Measurements from ENCODE around the gene NUP210L. TPM values are rescaled to one million over a fixed set of nuclear protein-coding genes. Genes with fewer than 3 reads are reported as not detected.

NUP210L gene
- total RNA-seq, 1 donor from 2014 or later: not detected

DNA sequence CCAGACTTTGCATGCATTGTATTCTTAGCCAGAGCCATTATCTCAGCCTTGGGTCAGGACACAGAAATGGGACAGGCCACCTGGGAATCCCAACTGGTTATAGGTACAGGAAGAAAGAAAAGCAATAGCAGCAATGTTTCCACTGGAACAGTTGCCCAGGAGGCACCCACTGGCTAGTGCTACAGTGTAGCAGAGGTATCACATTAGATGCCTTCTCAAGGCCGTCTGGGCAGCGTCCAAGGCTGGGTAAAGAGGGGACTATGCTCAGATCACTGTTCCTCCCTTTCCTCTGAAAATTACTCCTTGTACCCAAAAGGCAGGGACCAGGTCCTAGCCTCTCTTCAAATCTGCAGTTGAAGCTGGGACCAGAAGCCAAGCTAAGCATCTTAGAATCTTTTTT is 184.5 kb downstream of the NUP210L start:
- TF ChIP-seq CTCF (IDR thresholded peaks at IDR 0.05): no peak
- Histone ChIP-seq H3K4me1 (peaks cover 0 to 12% of the 10 kb centered on the region in 2 donors), H3K4me3 (no peak overlapping the region), H3K27me3 (no peaks in the 10 kb centered on the region), H3K9me3 (no peaks in the 10 kb centered on the region), H3K36me3 (peaks cover 18 to 25% of the 10 kb centered on the region in 2 donors), H3K27ac (no peak overlapping the region)
- DNase-seq (ENCODE audit: low spot score in 2 of 2): no peak
- intact Hi-C loops (cut with DNase I): no loop called here

DNA sequence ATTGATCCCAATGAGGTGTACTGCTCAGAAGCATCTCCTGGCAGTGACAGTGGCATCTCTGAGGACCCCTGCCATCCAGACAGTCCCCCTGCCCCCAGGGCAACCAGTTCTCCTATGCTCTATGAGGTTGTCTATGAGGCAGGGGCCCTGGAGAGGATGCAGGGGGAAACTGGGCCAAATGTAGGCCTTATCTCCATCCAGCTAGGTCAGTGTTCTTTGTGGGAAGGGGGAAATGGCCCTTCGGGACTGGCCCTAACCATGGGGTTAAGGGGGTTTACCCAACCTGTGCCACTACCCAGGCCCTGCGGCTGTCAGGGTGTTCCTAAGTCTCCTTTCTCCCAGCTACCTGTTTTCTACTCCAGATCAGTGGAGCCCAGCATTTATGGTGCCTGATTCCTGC is 185.9 kb downstream of the NUP210L start:
- Histone ChIP-seq H3K4me3 (peak overlapping the region in 1 of 2 donors; percentile 69), H3K4me1 (peaks cover 6 to 14% of the 10 kb centered on the region in 2 donors), H3K27me3 (no peaks in the 10 kb centered on the region), H3K36me3 (peaks cover 4 to 12% of the 10 kb centered on the region in 2 donors), H3K27ac (no peak overlapping the region), H3K9me3 (no peaks in the 10 kb centered on the region)
- no peak for DNase-seq (ENCODE audit: low spot score in 2 of 2)
- TF ChIP-seq CTCF (IDR thresholded peaks at IDR 0.05): no peak
- intact Hi-C loops (cut with DNase I): no loop called here

DNA sequence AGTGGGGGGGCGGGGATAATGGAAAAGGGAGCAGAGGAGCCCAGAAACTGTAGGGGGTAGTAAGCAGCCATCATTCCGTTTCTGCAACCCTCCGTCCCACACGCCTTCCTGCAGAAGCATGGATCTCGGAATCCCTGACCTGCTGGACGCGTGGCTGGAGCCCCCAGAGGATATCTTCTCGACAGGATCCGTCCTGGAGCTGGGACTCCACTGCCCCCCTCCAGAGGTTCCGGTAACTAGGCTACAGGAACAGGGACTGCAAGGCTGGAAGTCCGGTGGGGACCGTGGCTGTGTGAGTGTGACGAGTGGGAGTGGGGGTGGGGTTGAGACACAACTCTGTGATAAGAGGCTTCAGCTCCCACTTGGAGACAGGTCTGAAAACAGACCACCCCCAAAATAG is 186.5 kb downstream of the NUP210L start:
- no peak for DNase-seq (ENCODE audit: low spot score in 2 of 2)
- TF ChIP-seq CTCF (IDR thresholded peaks at IDR 0.05): no peak
- Histone ChIP-seq H3K4me1 (peaks cover 7 to 14% of the 10 kb centered on the region in 2 donors), H3K27ac (no peak overlapping the region), H3K36me3 (peaks cover 0 to 6% of the 10 kb centered on the region in 2 donors), H3K4me3 (peak overlapping the region; percentile 62 to 69), H3K27me3 (no peaks in the 10 kb centered on the region), H3K9me3 (no peaks in the 10 kb centered on the region)
- intact Hi-C loops (cut with DNase I): no loop called here

GRCh38 chr1:153968000-153968363 is 186.9 kb downstream of the NUP210L start:
- TF ChIP-seq CTCF (IDR thresholded peaks at IDR 0.05): no peak
- DNase-seq (ENCODE audit: low spot score in 2 of 2): no peak
- Histone ChIP-seq H3K27me3 (no peaks in the 10 kb centered on the region), H3K36me3 (peaks cover 0 to 6% of the 10 kb centered on the region in 2 donors), H3K4me1 (peaks cover 7 to 14% of the 10 kb centered on the region in 2 donors), H3K4me3 (peak overlapping the region; percentile 62 to 69), H3K27ac (peak overlapping the region; percentile 80 to 85), H3K9me3 (no peaks in the 10 kb centered on the region)
- intact Hi-C loops (cut with DNase I): loop anchor here (1.0 kb wide), 3 partner anchors 9 to 22 kb away; partner anchors contain the start of genes DENND4B, JTB and RAB13

DNA sequence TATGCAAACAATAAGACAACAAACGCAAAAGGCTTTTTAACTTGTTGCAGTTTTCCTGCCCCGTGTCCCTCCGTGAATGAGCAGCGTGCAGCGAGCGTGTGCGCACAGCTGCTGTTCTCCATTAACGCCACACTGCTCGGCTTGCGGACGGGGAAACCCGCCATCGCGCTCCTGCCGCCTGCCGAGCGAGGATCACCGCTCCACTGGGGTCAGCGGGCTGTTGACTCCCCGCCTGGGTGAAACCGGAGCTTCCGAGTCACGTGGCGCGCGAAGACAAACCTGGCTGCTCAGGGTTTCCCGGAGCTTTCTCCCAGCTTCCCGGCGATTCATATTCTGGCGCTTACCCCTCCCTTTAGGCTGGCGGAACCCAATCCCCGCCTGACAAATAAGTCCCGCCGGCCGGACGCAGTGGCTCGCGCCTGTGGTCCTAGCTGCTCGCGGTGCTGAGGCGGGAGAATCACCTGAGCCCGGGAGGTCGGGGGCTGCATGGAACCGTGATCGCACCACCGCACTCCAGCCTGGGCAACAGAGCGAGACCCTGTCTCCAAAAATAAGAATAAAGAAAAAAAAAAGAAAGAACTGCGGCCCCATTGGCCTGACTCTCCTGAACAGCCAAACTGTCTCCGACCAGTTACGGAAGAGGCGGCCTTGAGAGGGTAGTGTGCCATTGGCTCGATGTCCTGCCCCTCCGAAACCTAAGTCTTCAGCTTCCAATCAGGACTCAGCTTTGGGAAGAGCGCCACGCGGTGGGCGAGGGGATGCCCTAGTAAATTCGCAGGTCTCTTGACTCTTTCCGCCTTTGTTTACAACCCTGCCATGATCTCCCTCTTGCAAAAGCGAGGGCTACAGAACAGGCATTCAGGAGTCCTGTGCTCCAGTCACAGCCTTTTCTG is 187.5 kb downstream of the NUP210L start, which contains the start of gene CREB3L4:
Gene CREB3L4, plus strand, starts transcription at position 796 of the 893 bp plus-strand sequence. CDS start 624 bp downstream, outside the sequence.
- Histone ChIP-seq H3K27ac (peak within 1 kb of the TSS; percentile 80 to 85), H3K4me3 (peak within 1 kb of the TSS; percentile 62 to 69), H3K9me3 (no peaks in the 10 kb centered on the region), H3K36me3 (no peaks in the 10 kb centered on the region), H3K4me1 (peaks cover 9 to 20% of the 10 kb centered on the region in 2 donors), H3K27me3 (no peaks in the 10 kb centered on the region)
- TF ChIP-seq CTCF (IDR thresholded peaks at IDR 0.05): peak; percentile 6 to 43 (median 43)
- DNase-seq (ENCODE audit: low spot score in 2 of 2): peak; percentile 73 to 96
- intact Hi-C loops (cut with DNase I): loop anchor here (1.0 kb wide), 3 partner anchors 10 to 21 kb away; partner anchors contain the start of genes DENND4B, JTB and RAB13

Measured in ascending aorta (tissue), 2 donors.